Bronchial epithelial cell (primary cell): ENCODE measurements around the gene HSPA14. TPM values are rescaled to one million over a fixed set of nuclear protein-coding genes. Genes with fewer than 3 reads are reported as not detected.

Experiments used
- DNase-seq: peaks from one replicate; pipeline ENCODE4 v3.0.0-alpha.2; 2010; ENCODE audit warnings: low read depth
- FAIRE-seq: peaks from 2 replicates; lab custom pipeline; 2011; peaks lifted over from hg19 to GRCh38; lab: Jason Lieb, UNC
- H3K27me3 ChIP-seq: 2 replicates; pipeline ENCODE4 v1.5.1; 2011; ENCODE audit warnings: low read length; ENCODE audit not compliant: control insufficient read depth, insufficient read depth
- H3K36me3 ChIP-seq: 2 replicates; pipeline ENCODE4 v1.5.1; 2011; ENCODE audit warnings: low read length; ENCODE audit not compliant: control insufficient read depth, insufficient read depth
- H3K4me3 ChIP-seq: 2 replicates; pipeline ENCODE4 v1.5.1; 2011; ENCODE audit warnings: mild to moderate bottlenecking, low read depth, low read length, control low read depth
- CTCF ChIP-seq: IDR thresholded peaks from 2 replicates; pipeline ENCODE4 v1.5.1; 2011; ENCODE audit warnings: mild to moderate bottlenecking, moderate library complexity, low read length, control low read depth, inconsistent platforms; ENCODE audit not compliant: insufficient read depth, severe bottlenecking
- total RNA-seq: library from RNA; depleted of rRNA; stranded (reverse); fragments of >200 nt; gene quantifications from 2 replicates; pipeline ENCODE4 v1.2.1, GENCODE V29; 2014

The HSPA14 gene
- total RNA-seq, 1 donor from 2014 or later, result 6.3 TPM

- Histone ChIP-seq H3K4me3 (no peak overlapping the region), H3K27me3 (no peaks in the 10 kb centered on the region), H3K36me3 (peaks cover 2% of the 10 kb centered on the region)
- FAIRE-seq (no peak), DNase-seq (no peak)
- no peak for TF ChIP-seq CTCF
Measured at GRCh38 chr10:14911801-14912200, 73.7 kb downstream of the HSPA14 start.

GRCh38 chr10:14916600-14916999, 78.5 kb downstream of the HSPA14 start:
- Histone ChIP-seq H3K27me3 (no peaks in the 10 kb centered on the region), H3K36me3 (peaks cover 8% of the 10 kb centered on the region), H3K4me3 (no peak overlapping the region)
- DNase-seq (no peak), FAIRE-seq (no peak)
- no peak for TF ChIP-seq CTCF

- H3K36me3 ChIP-seq, result peaks cover 10% of the 10 kb centered on the region
Measured at GRCh38 chr10:14917827-14918226, 79.7 kb downstream of the HSPA14 start.

GRCh38 chr10:14918964-14919363, 80.9 kb downstream of the HSPA14 start:
- DNase-seq (no peak), FAIRE-seq (no peak)
- H3K27me3 ChIP-seq, result no peaks in the 10 kb centered on the region
- peaks cover 10% of the 10 kb centered on the region for H3K36me3 ChIP-seq
- no peak overlapping the region for H3K4me3 ChIP-seq
- no peak for TF ChIP-seq CTCF

More at GRCh38 chr10:14917827-14918226, 79.7 kb downstream of the HSPA14 start:
- no peak for FAIRE-seq
- Histone ChIP-seq H3K4me3 (no peak overlapping the region), H3K27me3 (no peaks in the 10 kb centered on the region)
- DNase-seq, result no peak
- no peak for TF ChIP-seq CTCF

Other genes starting within 250 kb of the HSPA14 start
- 18.7 and 18.8 TPM in 2 replicates for gene FAM107B, start 63.4 kb upstream of the HSPA14 start, total RNA-seq
- 0.79 and 1.3 TPM in 2 replicates for gene CDNF, start 269 bp upstream of the HSPA14 start, total RNA-seq
- gene MSANTD7, start within 50 bp of the HSPA14 start, total RNA-seq, result 21.4 and 21.6 TPM in 2 replicates
- 6.1 and 7.4 TPM in 2 replicates for gene SUV39H2, start 40.6 kb downstream of the HSPA14 start, total RNA-seq
- 9.0 and 10.2 TPM in 2 replicates for gene DCLRE1C, start 115.8 kb downstream of the HSPA14 start, total RNA-seq
- gene MEIG1, start 121.1 kb downstream of the HSPA14 start, total RNA-seq, result not detected in 2 replicates
- gene OLAH, start 205.6 kb downstream of the HSPA14 start, total RNA-seq, result 16.3 and 26.0 TPM in 2 replicates